KMS-11 (cell line): ENCODE data around the gene REXO1.
A peak's percentile ranks its signal among the peaks of the same experiment; 100 is the strongest.
"Not testable (repeated sequence)": the region's sequence is repeated elsewhere in the genome, so short reads cannot be mapped to it uniquely, and the experiment has no call there.

Experiments used
- H2AFZ ChIP-seq: fragments of 200-600 bp; sonication (generic); 2 replicates; pipeline ENCODE4 v1.6.1; 2016; ENCODE audit warnings: antibody characterized with exemption, mixed run types, low read depth
- H3K27ac ChIP-seq: fragments of 200-600 bp; sonication (generic); 2 replicates; pipeline ENCODE4 v1.6.1; 2016; ENCODE audit warnings: mild to moderate bottlenecking, mixed run types
- H3K27me3 ChIP-seq: fragments of 200-600 bp; sonication (generic); 2 replicates; pipeline ENCODE4 v1.6.1; 2017; ENCODE audit warnings: mild to moderate bottlenecking, low read depth, mixed run types, moderate library complexity; ENCODE audit not compliant: insufficient read depth
- H3K36me3 ChIP-seq: fragments of 200-600 bp; sonication (generic); 2 replicates; pipeline ENCODE4 v1.6.1; 2017; ENCODE audit warnings: mild to moderate bottlenecking, mixed run types; ENCODE audit not compliant: insufficient read depth
- H3K4me1 ChIP-seq: fragments of 200-600 bp; sonication (generic); 2 replicates; pipeline ENCODE4 v1.6.1; 2016; ENCODE audit warnings: mild to moderate bottlenecking, low read depth, mixed run types; ENCODE audit not compliant: poor library complexity, severe bottlenecking
- H3K4me2 ChIP-seq: fragments of 200-600 bp; sonication (generic); 2 replicates; pipeline ENCODE4 v1.7.0; 2016; ENCODE audit warnings: mild to moderate bottlenecking, mixed run types
- H3K4me3 ChIP-seq: fragments of 200-600 bp; sonication (generic); IDR thresholded peaks from 2 replicates; pipeline ENCODE4 v1.6.1; 2017; ENCODE audit warnings: low read depth, low read length, mixed read lengths; ENCODE audit not compliant: insufficient read depth
- H3K79me2 ChIP-seq: fragments of 200-600 bp; sonication (generic); 2 replicates; pipeline ENCODE4 v1.6.1; 2016; ENCODE audit warnings: low read depth, mixed run types; ENCODE audit not compliant: insufficient read depth
- H3K9ac ChIP-seq: fragments of 200-600 bp; sonication (generic); 2 replicates; pipeline ENCODE4 v1.6.1; 2016; ENCODE audit warnings: mild to moderate bottlenecking, mixed run types
- H4K20me1 ChIP-seq: fragments of 200-600 bp; sonication (generic); 2 replicates; pipeline ENCODE4 v1.6.1; 2016; ENCODE audit warnings: mild to moderate bottlenecking, mixed run types; ENCODE audit not compliant: insufficient read depth
- CTCF ChIP-seq: fragments of 200-600 bp; sonication (generic); conservative IDR thresholded peaks from 2 replicates; pipeline ENCODE4 v1.6.1; 2017; ENCODE audit warnings: low read depth, mild to moderate bottlenecking, antibody characterized with exemption, low read length, moderate library complexity, mixed read lengths

REXO1 gene

GRCh38 chr19:1880611-1881392, 32.5 kb upstream of the REXO1 start:
- no peak for TF ChIP-seq CTCF
- H3K4me2 ChIP-seq = no peak overlapping the region
- H2AFZ ChIP-seq = no peak overlapping the region
- peaks cover 20% of the 10 kb centered on the region; the same call in 1 of the 2 replicates for H3K79me2 ChIP-seq
- H3K4me1 ChIP-seq = peaks cover 21% of the 10 kb centered on the region
- H3K27me3 ChIP-seq = no peaks in the 10 kb centered on the region
- H4K20me1 ChIP-seq = no peaks in the 10 kb centered on the region
- no peaks in the 10 kb centered on the region for H3K36me3 ChIP-seq
- H3K4me3 ChIP-seq = no peak overlapping the region
- H3K27ac ChIP-seq = no peak overlapping the region
- H3K9ac ChIP-seq = no peak overlapping the region

DNA sequence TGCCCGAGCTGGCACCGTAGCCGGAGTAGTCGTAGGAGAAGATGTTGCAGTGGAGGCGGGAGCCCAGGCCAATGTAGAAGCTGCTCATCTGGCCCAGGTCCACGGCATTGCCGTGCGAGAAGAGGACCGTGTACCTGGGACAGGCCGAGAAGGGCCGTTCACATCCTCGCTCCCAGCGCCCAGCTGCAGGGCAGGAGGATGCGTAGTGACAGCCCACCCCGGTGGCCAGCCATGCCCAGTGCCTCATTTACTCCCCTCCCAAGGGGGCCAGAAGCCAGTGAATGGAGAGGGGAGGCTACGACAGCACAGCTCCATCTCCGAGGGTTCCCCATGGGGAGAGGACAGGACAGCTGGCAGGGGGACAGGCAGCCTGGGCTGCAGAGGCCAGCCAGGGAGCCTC, 31.7 kb upstream of the REXO1 start:
- H2AFZ ChIP-seq, H3K4me3 ChIP-seq, H3K36me3 ChIP-seq, H3K27ac ChIP-seq, H3K27me3 ChIP-seq, H3K9ac ChIP-seq, H4K20me1 ChIP-seq, H3K4me2 ChIP-seq: not testable (repeated sequence)
- peaks cover 29% of the 10 kb centered on the region for H3K79me2 ChIP-seq
- H3K4me1 ChIP-seq = peaks cover 19% of the 10 kb centered on the region

DNA sequence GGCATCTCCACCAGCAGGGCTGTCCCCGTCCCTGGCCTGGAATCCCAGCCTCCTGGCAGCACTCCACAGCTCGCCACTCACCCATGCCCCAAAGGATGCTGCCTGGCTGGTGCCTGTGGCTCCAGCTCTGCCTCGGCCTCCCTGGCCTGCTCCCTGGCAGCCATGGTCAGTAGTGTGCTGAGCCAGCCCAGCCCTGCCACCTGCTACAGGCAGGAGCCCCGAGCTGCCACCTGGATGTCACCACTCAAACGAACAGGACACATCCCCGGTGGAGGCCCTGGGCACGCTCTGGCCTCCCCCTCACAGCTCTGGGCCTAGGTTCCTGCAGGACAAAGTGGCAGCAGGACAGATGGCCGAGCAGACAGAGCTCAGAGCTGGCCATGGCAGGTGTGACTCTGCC, 30.3 kb upstream of the REXO1 start:
- not testable (repeated sequence) for H3K36me3 ChIP-seq, H3K4me2 ChIP-seq, H4K20me1 ChIP-seq, H3K27ac ChIP-seq, H3K9ac ChIP-seq, H2AFZ ChIP-seq, H3K27me3 ChIP-seq, H3K4me3 ChIP-seq
- Histone ChIP-seq H3K79me2 (peaks cover 32% of the 10 kb centered on the region), H3K4me1 (peaks cover 22% of the 10 kb centered on the region)

- H3K4me3 ChIP-seq, H4K20me1 ChIP-seq: not testable (repeated sequence)
These were observed 29.0 kb upstream of the REXO1 start for GRCh38 chr19:1877280-1877660.

DNA sequence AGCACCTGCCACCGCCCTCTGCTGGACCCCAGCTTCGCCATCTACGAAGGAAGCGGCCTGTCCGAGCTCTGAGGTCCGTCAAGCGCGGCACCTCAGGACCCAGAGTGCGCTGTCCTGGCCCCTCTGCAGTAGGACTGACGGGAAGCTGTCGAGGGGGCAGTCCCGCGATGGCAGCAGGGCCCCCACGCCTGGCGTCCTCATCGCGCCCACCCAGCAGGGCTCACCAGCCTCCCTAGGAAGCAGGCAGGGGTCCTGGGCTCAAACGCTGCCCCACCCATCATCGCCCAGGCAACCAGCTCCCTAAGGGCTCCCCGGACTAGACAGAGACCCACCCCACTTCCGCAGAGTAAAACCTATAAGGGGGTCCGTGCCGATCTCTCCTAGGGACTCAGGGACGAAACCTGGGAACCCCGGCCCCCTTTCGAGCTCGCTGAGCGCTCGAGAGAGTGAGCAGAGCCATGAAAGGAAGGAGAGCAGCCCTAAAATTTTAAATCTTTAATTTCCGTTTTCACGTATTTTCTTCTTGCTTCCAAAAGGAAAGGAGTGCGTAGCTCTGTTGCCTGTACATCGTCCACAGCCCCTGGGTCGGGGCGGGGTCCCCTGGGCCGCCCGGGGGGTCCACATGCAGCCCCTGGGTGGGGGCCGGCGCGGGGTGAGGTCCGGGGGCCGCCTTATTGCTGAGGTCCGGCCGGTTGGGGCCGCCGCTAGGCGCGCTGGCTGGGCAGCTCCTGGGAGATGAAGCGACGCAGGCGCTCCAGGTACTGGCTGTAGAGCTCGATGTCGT, 28.4 kb upstream of the REXO1 start:
- Histone ChIP-seq H3K79me2 (peaks cover 35% of the 10 kb centered on the region), H2AFZ (peak overlapping the region; percentile 68), H3K27ac (peak overlapping the region; percentile 70; the same call in 1 of the 2 replicates), H3K9ac (peak overlapping the region; percentile 83; the same call in 1 of the 2 replicates), H3K4me1 (peaks cover 17% of the 10 kb centered on the region), H3K4me2 (peak overlapping the region; percentile 94)
- H3K4me3 ChIP-seq, H4K20me1 ChIP-seq, H3K27me3 ChIP-seq, H3K36me3 ChIP-seq: not testable (repeated sequence)

More at GRCh38 chr19:1877280-1877660, 29.0 kb upstream of the REXO1 start:
- not testable (repeated sequence) for H2AFZ ChIP-seq, H3K36me3 ChIP-seq, H3K27ac ChIP-seq, H3K4me2 ChIP-seq, H3K9ac ChIP-seq, H3K27me3 ChIP-seq
- peaks cover 17% of the 10 kb centered on the region for H3K4me1 ChIP-seq
- H3K79me2 ChIP-seq = peaks cover 36% of the 10 kb centered on the region

- H3K27me3 ChIP-seq = no peaks in the 10 kb centered on the region
- H3K4me1 ChIP-seq = peaks cover 17% of the 10 kb centered on the region
- peak overlapping the region; percentile 83 for H3K9ac ChIP-seq
- peaks cover 35% of the 10 kb centered on the region for H3K79me2 ChIP-seq
- no peak for TF ChIP-seq CTCF
- no peaks in the 10 kb centered on the region for H4K20me1 ChIP-seq
- no peaks in the 10 kb centered on the region for H3K36me3 ChIP-seq
- peak overlapping the region; percentile 94 for H3K4me2 ChIP-seq
- H3K4me3 ChIP-seq = no peak overlapping the region
- H3K27ac ChIP-seq = peak overlapping the region; percentile 70
- peak overlapping the region; percentile 68 for H2AFZ ChIP-seq
These were observed 27.6 kb upstream of the REXO1 start for GRCh38 chr19:1875646-1876495.

- Histone ChIP-seq H3K79me2 (peaks cover 35% of the 10 kb centered on the region), H3K4me1 (peaks cover 17% of the 10 kb centered on the region), H2AFZ (peak overlapping the region; percentile 68), H3K9ac (peak overlapping the region; percentile 83), H3K27ac (peak overlapping the region; percentile 70), H3K4me2 (peak overlapping the region; percentile 94), H3K4me3 (peak overlapping the region; percentile 54)
- not testable (repeated sequence) for H4K20me1 ChIP-seq, H3K27me3 ChIP-seq, H3K36me3 ChIP-seq
These were observed 27.0 kb upstream of the REXO1 start for GRCh38 chr19:1875265-1875645.
